Amygdala (tissue), 56 donors: ENCODE data around the gene NKIRAS2.

ENCODE experiments used
- DNase-seq, 56 donors: peaks; one replicate each; lab custom pipeline; 2025; lab: John Stamatoyannopoulos, UW

The NKIRAS2 gene

GRCh38 chr17:42023524-42024349 lies 3.8 kb downstream of the NKIRAS2 start:
- DNase-seq = peak in 10 of 56 donors; percentile 6 to 24 (median 10)

- no peak for DNase-seq
Measured at GRCh38 chr17:42025191-42025579, 5.3 kb downstream of the NKIRAS2 start.

GRCh38 chr17:42025936-42026335 lies 6.0 kb downstream of the NKIRAS2 start:
- DNase-seq = no peak

GRCh38 chr17:42026857-42027589 lies 7.1 kb downstream of the NKIRAS2 start:
- DNase-seq = no peak

- DNase-seq = no peak
Measured at GRCh38 chr17:42027590-42027889, 7.7 kb downstream of the NKIRAS2 start.

GRCh38 chr17:42027961-42028790 lies 8.3 kb downstream of the NKIRAS2 start:
- DNase-seq = no peak

GRCh38 chr17:42028791-42029127 lies 8.9 kb downstream of the NKIRAS2 start:
- no peak for DNase-seq

GRCh38 chr17:42031584-42031983 lies 11.7 kb downstream of the NKIRAS2 start:
- no peak for DNase-seq

- no peak for DNase-seq
Measured at GRCh38 chr17:42034059-42034458, 14.2 kb downstream of the NKIRAS2 start.

GRCh38 chr17:42038221-42038973 lies 18.5 kb downstream of the NKIRAS2 start:
- no peak for DNase-seq

- peak in 1 of 56 donors; percentile 6 for DNase-seq
Measured at GRCh38 chr17:42039794-42040763, 20.2 kb downstream of the NKIRAS2 start.

GRCh38 chr17:42040818-42041217 lies 20.9 kb downstream of the NKIRAS2 start:
- DNase-seq = no peak

GRCh38 chr17:42041619-42042018 lies 21.7 kb downstream of the NKIRAS2 start:
- no peak for DNase-seq

- no peak for DNase-seq
Measured at GRCh38 chr17:42042598-42043319, 22.9 kb downstream of the NKIRAS2 start.

- no peak for DNase-seq
Measured at GRCh38 chr17:42045719-42046118, 25.8 kb downstream of the NKIRAS2 start.

GRCh38 chr17:42047343-42047742 lies 27.5 kb downstream of the NKIRAS2 start:
- no peak for DNase-seq

- no peak for DNase-seq
Measured at GRCh38 chr17:42049834-42050392, 30.0 kb downstream of the NKIRAS2 start.

- DNase-seq = peak in 42 of 56 donors; percentile 3 to 64 (median 28)
Measured at GRCh38 chr17:42050393-42051012, 30.6 kb downstream of the NKIRAS2 start, which contains the start of gene C17orf113. Gene C17orf113, minus strand, starts transcription at chr17:42050601. Its CDS starts 7,225 bp downstream, at chr17:42043376.
